GM21717 (cell line): Measurements from ENCODE around the gene GOLIM4.

Source experiments
- ATAC-seq: cut with Tn5 transposase; IDR thresholded peaks from one replicate; pipeline ENCODE4 v1.9.1; 2021; ENCODE audit warnings: mild to moderate bottlenecking, moderate library complexity; ENCODE audit not compliant: unreplicated experiment

The GOLIM4 gene

GRCh38 chr3:168006584-168006983 is 89.1 kb downstream of the GOLIM4 start:
- no peak for ATAC-seq

GRCh38 chr3:168003911-168004310 is 91.8 kb downstream of the GOLIM4 start:
- no peak for ATAC-seq

GRCh38 chr3:168002786-168003368 is 92.8 kb downstream of the GOLIM4 start:
- no peak for ATAC-seq

DNA sequence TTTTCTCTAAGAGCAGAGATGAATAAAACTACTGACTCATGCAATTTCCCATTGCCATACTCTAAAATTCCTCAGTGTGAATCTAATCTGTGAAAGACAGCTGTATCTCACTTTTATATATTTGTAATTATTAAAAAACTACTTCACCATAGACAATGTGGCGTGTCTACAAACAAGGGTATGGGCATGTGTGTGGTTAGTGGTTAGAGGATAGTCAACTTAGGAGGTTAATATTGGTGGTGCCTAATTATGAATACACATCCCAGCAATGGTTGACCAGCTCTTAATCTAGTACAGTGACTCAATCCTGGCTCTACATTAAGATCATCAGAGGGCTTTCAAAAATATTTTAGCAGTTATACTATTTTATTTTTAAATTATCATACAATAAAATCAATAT is 94.5 kb downstream of the GOLIM4 start:
- no peak for ATAC-seq

- ATAC-seq = no peak
These were observed 97.5 kb downstream of the GOLIM4 start for GRCh38 chr3:167998253-167998652.

- no peak for ATAC-seq
These were observed 99.2 kb downstream of the GOLIM4 start for GRCh38 chr3:167996514-167996913.

DNA sequence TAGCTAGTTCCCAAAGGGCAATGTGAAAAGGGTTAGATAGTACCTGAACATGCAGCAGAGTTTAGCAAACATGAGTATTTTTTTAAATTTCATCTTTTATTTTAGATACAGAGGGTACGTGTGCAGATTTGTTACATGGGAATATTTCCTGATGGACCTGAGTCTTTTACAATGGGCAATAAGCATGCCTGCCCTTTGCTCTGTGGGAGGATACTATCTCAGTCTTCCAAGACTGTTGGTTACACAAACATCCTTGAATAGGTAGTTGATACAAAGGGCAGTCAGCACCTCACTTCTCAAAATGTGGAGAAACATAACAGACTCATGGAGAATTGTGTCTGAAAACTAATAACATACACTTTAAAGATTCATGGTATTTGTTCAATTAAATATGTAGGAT is 103.3 kb downstream of the GOLIM4 start:
- ATAC-seq = no peak

GRCh38 chr3:167991213-167991612 is 104.5 kb downstream of the GOLIM4 start:
- ATAC-seq = no peak

- no peak for ATAC-seq
These were observed 105.7 kb downstream of the GOLIM4 start for GRCh38 chr3:167989999-167990398.

- ATAC-seq = no peak
These were observed 106.7 kb downstream of the GOLIM4 start for GRCh38 chr3:167989066-167989465.

DNA sequence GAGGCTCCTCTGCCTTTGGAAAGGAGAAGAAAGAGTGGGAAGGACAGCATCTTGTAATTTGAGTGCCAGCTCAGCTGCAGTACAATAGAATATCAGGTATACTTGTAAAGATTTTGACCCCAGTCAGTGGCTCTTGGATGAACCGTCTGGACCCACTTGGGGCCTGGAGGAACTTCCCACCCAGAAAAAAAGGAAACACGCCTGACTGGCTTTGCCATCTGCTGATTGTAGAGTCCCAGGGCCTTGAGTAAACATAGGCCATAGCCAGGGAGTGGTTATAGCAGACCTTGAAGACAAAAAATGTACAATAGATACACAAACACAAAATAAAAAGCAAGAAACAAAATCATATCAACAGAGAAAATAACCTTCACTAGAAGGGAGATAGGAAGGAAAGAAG is 112.1 kb downstream of the GOLIM4 start:
- ATAC-seq = no peak

DNA sequence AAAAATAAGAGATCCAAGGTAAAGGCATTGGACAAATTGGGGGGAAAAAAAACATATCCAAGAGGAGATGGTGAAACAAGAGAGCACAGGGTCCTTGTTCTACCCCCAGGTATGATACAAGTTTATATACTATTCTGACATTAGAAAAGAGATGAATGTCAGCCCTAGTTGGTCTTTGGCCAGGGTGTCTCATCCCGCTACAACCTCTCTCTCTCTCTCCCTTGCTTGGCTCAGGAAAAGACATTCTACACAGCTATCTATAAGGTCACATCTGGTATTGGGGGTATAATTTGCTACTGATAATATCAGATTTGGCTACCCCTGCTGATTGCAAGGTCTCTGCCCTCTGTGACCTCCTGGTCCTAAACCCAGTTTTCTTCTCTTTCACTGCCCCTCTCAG is 117.2 kb downstream of the GOLIM4 start:
- ATAC-seq = no peak

DNA sequence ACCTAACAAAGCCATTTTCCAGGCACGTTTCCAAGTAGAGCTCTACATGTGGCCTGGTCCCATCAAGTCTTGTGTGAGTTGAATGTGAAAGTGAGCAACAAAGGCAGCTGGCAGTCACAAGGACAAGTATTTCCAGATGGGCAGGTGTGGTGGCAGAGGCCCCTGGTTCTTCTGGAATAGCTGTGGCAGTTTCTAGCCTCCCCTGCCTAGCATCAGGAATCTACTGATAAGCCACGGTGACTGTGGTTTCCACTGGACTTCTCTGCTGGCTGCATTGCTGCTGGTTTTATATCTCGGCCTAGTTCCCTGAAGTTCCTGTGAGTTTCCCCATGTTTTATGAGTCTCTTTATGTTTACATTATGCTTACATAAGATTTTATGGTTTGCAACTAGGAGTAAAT is 117.7 kb downstream of the GOLIM4 start:
- ATAC-seq = no peak

- ATAC-seq = no peak
These were observed 119.0 kb downstream of the GOLIM4 start for GRCh38 chr3:167976516-167977361.

GRCh38 chr3:167973901-167974300 is 121.8 kb downstream of the GOLIM4 start:
- ATAC-seq = no peak

DNA sequence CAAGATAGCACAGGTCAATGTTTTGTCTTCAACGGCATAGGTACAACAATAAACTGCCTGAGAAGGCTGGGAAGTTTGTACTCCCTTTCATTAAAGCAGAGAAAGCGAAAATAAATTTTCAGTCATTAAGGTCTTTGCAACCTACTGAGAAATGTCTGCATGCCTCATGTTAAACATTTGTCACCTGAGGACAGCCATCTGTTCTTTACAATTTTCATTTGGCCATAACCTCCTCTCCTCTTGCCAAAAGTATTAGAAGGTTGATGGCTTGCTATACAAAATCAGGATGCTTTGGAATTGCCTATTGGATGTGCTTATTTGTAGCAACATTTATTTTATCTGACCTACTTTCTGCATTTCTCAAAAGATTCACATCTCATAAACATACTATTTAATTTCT is 122.7 kb downstream of the GOLIM4 start:
- no peak for ATAC-seq

DNA sequence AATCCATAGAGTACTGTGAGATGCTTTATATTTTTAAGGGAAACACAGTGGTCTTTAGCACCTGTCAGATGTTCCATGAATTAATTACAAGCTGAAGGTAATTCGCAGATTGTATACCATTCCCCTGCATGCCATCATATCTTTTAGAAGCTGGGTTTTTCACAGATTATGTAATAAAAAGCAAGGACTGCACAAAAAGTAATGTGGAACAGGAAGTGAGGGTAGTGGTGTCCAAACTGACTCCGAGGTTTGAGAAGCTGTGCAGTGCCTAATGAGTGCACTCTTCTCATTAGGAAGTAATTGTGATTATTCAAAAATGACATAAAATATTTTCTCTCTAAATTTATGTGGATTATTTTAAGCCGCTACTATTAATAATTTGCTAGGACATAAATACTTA is 123.2 kb downstream of the GOLIM4 start:
- no peak for ATAC-seq

GRCh38 chr3:167969548-167969947 is 126.2 kb downstream of the GOLIM4 start:
- no peak for ATAC-seq

DNA sequence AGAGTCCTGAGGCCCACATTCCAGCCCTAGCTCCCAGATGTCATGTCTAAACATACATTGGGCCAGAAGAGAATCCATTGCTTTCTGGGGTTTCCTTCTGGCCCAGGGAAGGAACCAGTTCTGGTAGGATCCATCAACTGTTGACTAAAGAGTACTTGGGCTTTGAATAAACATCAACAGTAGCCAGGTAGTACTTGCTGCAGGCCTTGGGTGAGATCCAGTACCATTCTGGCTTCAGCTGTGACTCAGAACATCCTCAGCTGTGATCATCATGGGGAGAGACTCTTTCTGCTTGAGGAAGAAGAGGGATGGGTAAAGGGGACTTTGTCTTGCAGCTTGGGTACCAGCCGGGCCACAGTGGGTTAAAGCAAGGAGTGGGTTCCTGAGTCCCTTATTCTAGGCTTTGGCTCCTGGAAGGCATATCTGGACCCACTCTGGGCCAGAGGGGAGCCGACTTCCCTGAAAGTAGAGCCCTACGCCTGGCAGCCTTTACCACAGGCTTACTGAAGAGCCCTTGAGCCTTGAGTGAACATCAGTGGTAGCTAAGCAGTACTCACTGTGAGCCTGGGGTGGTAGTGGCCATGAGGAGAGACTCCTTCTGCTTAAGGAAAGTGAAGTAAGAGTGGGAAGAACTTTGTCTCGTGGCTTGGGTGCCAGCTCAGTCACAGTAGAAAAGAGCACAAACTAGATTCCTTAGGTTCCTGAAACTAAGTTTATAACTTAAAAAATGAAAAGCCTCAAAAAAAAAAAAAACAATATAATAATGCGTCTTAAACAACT is 128.3 kb downstream of the GOLIM4 start:
- ATAC-seq = no peak
